ENCODE results near the gene LYPD8.
"Not testable (repeated sequence)": the region's sequence is repeated elsewhere in the genome, so short reads cannot be mapped to it uniquely, and the experiment has no call there.

Gene LYPD8

DNA sequence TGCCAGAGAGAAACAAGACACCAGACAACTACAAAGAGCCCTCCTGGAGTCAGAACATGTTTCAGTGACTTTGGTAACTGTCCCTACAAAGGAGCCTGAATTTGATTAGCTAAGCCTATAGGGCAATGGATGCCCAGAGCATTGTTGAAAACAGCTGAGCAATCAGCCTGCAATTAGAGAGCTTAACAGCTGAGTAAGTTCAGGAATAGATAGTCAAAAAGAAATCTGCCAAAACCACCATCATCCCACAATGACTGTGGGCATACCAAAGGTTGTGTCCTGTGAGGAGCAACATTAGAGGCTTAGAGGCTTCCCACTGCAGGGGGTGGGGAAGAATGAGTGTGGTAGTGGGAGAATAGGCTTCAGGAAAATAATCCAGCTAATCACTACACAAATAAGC lies 38.0 kb upstream of the LYPD8 start:
- H3K4me3 ChIP-seq (replicated peaks; ENCODE audit: low read depth, low read length): no peak overlapping the region
- TF ChIP-seq CTCF (IDR thresholded peaks at IDR 0.05; ENCODE audit: low read length, missing control alignments): no peak
- no peak for DNase-seq (ENCODE audit: low read depth)

- DNase-seq (ENCODE audit: low read depth): no peak
- H3K4me3 ChIP-seq (replicated peaks; ENCODE audit: low read depth, low read length): no peak overlapping the region
- TF ChIP-seq CTCF (IDR thresholded peaks at IDR 0.05; ENCODE audit: low read length, missing control alignments): no peak
Measured at GRCh38 chr1:248792342-248792741, 36.8 kb upstream of the LYPD8 start.

DNA sequence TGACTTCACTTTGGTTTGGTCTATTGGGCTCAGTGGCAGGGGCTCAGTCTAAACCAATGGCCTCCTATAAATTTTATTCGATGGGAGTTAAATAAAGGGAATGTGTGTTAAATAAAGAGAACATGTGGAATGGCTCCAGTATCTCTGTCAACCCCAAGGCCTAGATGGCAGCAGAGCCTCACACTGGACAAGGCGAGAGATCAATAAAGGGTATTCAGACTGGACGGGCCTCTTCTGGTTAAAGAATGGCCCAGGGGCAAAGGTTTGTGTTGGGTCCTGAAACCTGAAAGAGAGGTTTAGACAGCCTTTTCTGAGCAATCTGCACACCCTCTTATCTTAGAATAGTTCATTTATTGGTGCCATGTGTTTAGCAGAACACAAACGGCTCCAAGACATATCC lies 35.5 kb upstream of the LYPD8 start:
- DNase-seq (ENCODE audit: low read depth): no peak
- no peak for TF ChIP-seq CTCF (IDR thresholded peaks at IDR 0.05; ENCODE audit: low read length, missing control alignments)
- no peak overlapping the region for H3K4me3 ChIP-seq (replicated peaks; ENCODE audit: low read depth, low read length)

DNA sequence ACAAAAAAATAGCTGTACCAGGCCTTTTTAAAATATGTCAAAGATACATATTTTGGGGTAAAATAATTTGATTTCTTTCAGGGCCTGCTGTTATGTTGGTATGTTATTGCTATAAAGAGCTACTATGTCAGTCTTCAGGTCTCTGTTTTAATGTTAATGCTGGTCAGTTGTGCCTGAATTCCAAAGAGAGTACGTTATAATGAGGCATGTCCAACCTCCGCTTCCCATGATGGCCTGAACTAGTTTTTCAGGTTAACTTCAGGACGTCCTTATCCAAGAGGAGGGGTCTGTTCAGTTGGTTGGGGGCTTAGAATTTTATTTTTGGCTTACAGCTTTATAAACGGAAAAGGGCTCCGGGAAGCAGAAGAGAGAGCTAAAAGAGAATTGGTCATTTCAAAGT lies 34.9 kb upstream of the LYPD8 start:
- no peak overlapping the region for H3K4me3 ChIP-seq (replicated peaks; ENCODE audit: low read depth, low read length)
- DNase-seq (ENCODE audit: low read depth): no peak
- TF ChIP-seq CTCF (IDR thresholded peaks at IDR 0.05; ENCODE audit: low read length, missing control alignments): no peak

DNA sequence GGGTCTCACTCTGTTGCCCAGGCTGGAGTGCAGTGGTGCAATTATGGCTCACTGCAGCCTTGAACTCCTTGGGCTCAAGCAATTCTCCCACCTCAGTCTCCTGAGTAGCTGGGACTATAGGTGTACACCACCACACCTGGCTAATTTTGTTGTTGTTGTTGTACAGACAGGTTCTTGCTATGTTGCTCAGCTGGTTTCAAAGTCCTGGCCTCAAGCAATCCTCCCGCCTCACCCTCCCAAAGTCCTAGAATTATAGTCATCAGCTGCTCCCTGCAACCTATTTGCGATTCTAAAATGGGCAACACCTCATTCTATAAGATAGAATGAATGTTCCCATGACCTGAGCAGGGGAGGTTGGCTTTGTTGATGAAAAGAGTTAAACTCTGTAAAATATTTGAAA lies 33.8 kb upstream of the LYPD8 start:
- H3K4me3 ChIP-seq (replicated peaks; ENCODE audit: low read depth, low read length); DNase-seq (ENCODE audit: low read depth): not testable (repeated sequence)

- no peak for DNase-seq (ENCODE audit: low read depth)
- TF ChIP-seq CTCF (IDR thresholded peaks at IDR 0.05; ENCODE audit: low read length, missing control alignments): no peak
Measured at GRCh38 chr1:248788327-248788726, 32.8 kb upstream of the LYPD8 start.

DNA sequence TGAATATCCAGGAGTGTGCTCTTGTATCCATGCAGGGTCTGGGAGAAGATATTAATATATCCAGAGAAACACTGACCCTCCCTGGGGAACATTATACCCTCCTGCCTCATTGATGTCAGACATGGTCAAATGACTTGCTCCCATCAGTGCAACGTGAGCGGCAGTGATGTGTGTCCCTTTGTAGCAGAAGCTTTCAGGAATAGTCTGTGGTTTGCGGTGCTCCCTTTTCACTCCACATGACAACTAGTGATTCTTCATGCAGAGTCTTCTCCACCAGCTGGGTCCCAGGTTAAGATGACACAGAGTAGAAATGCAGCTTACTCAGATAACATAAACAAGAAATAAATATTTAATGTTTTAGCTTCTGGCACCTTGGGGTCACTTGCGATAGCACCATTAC lies 31.9 kb upstream of the LYPD8 start:
- no peak for TF ChIP-seq CTCF (IDR thresholded peaks at IDR 0.05; ENCODE audit: low read length, missing control alignments)
- DNase-seq (ENCODE audit: low read depth): no peak
- H3K4me3 ChIP-seq (replicated peaks; ENCODE audit: low read depth, low read length): no peak overlapping the region

More at GRCh38 chr1:248788327-248788726, 32.8 kb upstream of the LYPD8 start:
- H3K4me3 ChIP-seq (replicated peaks; ENCODE audit: low read depth, low read length): no peak overlapping the region

DNA sequence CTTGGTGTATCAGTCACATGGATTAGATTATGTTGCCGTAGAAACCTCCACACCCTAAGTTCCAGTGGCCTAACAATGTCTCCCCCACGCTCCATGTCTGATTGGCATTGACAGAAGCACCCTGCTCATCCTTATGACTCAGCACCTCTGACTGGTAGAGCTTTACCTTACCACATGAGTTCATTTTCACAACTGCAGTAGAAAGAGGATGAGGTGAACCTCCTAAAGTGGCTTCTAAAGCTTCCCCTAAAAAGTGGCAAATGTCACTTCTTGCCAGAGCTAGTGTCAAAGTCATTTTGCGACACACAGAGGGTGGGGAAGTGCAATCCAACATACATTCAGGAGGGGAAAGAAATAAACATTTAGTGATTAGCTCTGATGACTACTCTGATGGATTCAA lies 30.6 kb upstream of the LYPD8 start:
- H3K4me3 ChIP-seq (replicated peaks; ENCODE audit: low read depth, low read length): no peak overlapping the region
- DNase-seq (ENCODE audit: low read depth): no peak

More for the DNA sequence above, 30.6 kb upstream of the LYPD8 start:
- TF ChIP-seq CTCF (IDR thresholded peaks at IDR 0.05; ENCODE audit: low read length, missing control alignments): no peak

All from fibroblast of pulmonary artery (primary cell).